ENCODE measurements around the gene OPA3.
"Not testable (repeated sequence)": the region's sequence is repeated elsewhere in the genome, so short reads cannot be mapped to it uniquely, and the experiment has no call there.

The OPA3 gene

DNA sequence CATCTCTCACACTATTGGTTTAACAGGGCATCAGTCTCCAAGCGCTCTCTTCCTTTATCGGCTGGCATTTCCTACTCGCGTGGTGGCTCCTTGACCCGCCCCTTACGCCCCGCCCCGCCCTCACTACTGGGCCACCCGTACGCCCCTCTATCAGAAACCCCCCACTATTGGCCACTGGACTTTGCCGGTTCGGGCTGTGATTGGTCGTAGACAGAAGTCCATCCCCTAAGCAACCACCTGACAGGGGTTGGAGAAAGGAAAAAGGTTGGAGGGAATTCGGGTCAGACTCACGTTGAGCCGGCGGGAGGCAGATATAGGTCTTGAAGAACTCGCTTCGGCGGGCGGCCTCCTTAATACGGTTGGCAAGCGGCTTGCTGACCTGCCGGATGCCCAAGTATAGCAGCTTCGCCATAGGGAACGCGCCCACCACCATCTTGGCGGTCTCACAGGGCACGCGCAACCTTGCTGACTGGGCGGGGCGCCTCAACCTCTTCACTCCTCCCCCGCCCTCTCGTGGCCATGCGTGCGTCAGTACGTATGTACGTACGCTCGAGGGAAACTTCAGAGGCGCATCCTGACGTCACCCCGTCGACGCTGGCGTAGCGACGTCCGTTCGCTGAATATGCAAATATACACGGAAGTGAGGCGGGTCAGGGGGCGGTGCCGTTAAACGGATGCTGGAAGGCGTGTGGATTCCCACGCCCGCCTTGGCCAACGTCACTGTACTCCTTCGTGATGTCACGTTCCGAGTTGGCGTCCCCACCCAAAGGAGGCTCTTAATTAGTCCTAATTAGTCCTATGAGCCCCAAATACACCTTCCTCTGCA lies at the start of gene OPA3:
Gene OPA3 (minus strand): TSS at position 471 of the 826 bp plus-strand sequence. CDS start 38 bp downstream, at position 433.
- DNase-seq: peak; percentile 100

DNA sequence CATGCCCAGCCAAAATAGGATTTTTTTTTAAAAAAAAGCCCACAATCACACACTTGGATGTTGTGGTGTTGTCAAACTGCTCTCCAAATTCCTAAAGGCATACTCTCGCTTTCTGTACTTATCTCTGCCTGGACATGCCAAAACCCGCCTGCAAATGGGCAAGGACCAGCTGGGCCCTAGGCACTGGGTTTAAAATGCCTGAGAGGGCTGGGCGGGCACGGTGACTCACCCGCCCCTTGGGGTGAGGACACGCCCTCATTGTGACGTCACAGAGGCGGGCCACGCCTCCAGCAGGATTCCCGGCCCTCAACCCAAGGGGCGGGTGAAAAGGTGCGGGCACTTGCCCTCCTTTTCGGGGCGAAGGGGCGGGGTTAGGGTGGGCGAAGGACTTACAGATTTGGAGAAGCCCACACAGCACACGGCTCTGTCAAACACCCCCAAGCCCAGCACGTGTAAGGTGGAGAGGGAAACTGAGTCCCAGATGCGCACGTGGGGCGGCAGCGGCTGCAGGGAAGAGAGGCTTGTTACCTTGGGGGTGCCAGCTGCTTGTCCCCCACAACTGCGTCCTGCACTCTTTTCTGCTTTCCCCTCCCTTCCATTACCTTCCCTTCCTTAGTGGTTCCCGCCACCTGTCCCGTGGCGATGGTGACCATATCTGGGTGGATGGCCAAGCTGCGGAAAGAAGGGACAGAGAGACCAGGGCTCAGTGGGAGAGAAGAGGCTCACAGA lies 48.0 kb upstream of the OPA3 start:
- DNase-seq: peak; percentile 72

DNA sequence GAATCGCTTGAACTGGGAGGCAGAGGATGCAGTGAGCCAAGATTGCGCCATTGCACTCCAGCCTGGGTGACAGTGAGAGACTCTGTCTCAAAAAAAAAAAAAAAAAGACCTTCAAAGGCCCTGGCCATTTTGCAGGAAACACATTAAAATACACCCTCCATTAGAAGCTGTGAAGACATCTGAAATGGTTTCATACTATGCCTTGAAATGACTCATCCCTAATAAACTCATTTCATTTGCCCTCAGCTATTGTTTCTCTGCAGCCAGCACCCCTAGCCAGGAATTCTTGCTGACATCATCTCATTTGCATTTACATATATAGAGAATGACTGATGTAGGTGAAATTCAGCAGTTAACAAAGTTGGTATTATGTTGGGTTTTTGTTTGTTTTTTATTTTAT lies 45.9 kb upstream of the OPA3 start:
- DNase-seq: no peak

DNA sequence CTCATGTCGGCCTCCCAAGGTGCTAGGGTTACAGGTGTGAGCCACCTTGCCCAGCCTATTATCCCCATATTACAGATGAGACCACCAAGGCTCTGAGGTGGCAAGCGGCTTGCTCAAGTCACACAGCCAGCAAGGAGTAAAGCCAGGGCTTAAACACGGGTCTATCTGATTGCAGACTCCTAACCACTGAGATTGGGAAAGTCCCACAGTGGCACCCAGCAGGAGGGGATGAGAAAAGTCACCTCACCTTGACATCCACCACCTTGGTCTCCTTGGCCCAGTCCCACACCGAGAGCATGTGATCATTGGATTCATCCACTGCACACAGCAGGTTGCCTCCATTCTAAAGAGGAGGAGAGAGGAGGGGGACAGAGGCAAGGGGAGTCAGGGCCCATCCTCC lies 45.1 kb upstream of the OPA3 start:
- DNase-seq: no peak

DNA sequence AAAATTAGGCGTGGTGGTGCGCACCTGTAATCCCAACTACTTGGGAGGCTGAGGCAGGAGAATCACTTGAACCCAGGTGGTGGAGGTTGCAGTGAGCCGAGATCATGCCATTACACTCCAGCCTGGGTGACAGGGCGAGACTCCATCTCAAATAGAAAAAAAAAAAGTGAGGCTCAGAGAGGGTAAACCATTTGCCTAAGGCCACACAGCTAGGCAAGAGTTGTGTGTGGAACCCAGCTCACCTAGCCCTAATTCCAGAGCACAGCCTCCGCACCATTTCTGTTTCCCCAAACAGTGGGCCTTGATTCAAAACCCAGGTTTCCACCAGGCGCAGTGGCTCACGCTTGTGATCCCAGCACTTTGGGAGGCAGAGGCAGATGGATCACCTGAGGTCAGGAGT lies 43.6 kb upstream of the OPA3 start:
- not testable (repeated sequence) for DNase-seq

DNA sequence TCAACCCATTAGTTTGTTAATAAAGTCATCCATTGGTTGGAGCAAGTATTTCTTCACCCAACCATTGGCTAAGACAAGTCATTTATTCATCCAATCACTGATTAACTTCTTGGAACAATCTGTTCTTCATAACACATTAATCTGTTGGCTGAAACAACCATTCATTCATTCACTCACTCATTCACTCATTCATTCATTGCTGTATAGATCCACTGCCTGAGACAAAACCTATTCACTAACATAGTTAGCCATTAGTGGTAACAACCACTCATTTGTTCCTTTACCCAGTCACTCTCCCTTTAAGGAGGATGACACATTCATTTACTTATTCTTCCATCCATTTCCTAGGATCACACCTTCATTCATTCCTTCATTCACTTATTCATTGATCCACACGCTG lies 39.4 kb upstream of the OPA3 start:
- no peak for DNase-seq

DNA sequence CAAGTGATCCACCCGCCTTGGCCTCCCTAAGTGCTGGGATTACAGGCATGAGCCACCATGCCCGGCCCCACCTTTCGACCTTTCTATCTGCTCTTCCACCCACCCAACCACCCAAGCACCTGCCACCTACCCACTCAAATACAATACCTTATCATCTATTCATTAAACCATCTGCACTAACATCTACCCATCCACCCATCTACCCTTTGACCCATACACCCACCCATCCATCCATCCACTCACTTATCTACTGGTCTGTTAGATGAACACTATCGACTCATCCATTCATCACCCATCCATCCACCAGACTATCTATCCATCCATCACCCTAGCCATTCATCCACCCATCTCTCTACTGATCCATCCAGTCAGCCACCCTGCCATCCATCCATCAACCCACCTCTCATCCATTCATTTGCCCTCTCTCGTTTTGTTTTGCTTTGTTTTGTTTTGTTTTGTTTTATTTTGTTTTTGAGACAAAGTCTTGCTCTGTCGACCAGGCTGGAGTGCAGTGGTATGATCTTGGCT lies 37.4 kb upstream of the OPA3 start:
- DNase-seq: no peak

DNA sequence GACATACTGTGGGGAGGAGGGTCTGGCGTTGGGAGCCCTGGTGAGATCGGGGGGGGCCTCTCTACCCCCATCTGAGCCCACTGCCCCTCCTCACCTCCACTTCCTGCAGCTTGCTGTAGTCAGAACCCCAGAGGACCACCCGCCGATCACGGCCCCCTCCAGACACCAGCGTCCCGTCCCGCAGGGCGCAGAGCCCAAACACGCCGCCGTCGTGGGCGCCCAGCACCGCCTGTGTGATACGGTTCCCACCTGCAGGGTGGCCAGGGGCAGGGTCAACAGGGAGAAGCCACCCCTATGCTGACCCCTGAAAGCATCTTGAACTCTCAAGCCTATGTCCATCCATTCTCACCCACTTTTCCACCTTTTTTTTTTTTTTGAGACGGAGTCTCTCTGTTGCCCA lies 36.8 kb upstream of the OPA3 start:
- no peak for DNase-seq

DNA sequence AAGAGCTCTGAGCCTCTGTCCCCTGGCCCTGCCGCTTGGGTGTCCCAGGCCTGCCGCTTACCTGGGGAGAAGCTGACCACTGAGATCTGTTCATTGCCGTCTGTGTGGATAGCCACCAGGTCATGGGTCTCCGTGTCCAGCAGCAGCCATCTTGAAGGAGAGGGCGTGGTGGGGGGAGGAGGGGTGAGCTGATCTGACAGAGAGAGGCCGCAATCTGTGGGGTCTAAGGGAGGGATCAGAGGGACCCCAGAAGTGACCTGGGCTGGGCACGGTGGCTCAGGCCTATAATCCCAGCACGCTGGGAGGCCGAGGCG lies 32.1 kb upstream of the OPA3 start:
- no peak for DNase-seq

DNA sequence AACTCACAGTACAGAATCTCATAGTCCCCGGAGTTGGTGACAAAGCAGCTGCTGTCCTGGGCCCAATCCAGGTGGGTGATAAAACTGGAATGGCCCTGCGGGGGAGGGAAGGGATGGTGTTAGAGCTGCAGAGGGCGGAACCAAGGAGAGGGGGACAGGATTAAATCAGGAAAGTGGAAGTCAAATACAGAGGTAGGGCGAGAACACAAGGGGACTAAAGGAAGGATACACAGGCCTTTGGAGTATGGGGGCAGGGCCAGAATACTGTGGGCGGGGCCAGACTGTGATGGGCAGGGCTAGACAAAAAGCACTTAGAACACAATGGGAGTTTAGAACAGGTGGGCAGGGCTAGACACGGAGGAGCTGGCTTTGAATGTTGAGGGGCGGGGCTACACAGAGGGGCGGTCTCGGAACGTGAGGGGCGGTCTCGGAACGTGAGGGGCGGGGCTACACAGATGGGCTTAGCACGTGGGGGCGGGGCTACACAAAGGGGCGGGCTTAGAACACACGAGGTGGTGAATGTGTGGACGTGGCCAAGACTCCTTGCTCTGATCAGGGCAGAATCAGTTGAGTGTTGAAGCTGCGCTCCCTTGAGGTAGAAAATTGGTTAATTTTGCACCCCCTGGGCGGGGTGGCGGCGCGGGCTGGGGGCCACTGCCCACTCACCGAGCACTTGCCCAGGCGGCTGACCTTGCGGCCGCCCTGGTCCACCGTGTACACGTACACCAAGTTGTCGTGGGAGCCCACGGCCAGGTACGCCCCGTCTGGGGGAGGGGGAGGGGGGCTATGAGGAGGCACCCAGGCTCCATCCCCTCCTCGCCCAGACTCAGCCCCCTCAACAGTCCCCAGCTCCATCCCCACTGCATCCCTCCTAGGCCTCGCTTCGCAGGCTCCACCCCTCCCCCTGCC lies 31.4 kb upstream of the OPA3 start:
- DNase-seq: peak; percentile 83

DNA sequence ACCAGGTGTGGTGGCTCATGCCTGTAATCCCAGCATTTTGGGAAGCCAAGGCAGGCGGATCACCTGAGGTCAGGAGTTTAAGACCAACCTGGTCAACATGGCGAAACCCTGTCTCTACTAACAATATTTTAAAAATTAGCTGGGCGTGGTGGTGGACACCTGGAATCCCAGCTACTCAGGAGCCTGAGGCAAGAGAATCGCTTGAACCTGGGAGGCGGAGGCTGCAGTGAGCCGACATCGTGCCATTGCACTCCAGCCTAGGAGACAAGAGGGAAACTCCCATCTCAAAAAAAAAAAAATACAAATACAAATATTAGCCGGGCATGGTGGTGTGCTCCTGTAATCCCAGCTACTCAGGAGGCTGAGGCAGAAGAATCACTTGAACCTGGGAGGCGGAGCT lies 30.5 kb upstream of the OPA3 start:
- not testable (repeated sequence) for DNase-seq

DNA sequence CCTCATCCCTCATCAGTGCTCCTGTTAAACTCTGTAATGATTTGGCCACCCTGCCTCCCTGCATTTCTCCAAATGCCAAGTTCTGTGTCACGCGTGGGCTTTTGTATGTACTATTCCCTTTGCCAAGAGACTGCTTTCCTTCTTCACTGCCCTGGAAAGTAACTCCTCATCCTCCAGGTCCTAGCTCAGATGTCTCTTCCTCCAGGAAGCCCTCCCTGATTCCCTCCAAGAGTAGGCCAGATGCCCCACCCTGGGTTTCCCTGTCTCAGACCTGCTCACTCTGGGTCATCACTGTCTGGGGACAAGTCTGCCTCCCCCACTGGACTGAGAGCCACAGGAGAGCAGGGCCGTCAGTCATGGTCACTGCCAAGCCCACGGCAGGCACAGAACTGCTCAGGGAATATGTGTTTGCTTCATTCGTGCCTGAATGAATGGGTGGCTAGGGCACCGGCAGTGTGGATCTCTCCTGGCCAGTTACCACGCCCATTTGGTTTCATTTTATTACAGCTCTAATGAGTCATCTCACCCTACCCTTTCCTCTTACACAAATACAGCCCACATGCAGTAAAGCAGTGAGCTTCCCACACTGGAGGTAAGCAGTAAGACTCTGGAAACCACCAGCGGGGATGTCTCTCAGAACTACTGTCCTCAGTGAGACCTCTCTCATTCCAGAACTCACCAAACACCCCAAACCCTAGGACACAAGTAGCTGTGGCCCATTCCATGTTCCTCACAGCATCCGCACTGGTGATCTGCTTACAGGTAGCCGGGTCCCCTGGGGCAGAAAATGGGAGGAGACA lies 29.5 kb upstream of the OPA3 start:
- DNase-seq: no peak

DNA sequence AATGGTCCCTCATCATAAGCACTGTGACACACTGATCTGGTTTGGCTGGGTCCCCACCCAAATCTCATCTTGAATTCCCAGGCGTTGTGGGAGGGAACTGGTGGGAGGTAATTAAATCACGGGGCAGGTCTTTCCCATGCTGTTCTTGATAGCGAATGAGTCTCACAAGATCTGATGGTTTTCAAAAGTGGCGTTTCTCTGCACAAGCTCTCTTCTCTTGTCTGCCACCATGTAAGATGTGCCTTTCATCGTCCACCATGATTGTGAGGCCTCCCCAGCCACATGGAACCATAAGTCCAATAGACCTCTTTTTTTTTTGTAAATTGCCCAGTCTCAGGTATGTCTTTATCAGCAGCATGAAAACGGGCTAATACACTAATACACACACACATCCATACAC lies 24.3 kb upstream of the OPA3 start:
- no peak for DNase-seq

DNA sequence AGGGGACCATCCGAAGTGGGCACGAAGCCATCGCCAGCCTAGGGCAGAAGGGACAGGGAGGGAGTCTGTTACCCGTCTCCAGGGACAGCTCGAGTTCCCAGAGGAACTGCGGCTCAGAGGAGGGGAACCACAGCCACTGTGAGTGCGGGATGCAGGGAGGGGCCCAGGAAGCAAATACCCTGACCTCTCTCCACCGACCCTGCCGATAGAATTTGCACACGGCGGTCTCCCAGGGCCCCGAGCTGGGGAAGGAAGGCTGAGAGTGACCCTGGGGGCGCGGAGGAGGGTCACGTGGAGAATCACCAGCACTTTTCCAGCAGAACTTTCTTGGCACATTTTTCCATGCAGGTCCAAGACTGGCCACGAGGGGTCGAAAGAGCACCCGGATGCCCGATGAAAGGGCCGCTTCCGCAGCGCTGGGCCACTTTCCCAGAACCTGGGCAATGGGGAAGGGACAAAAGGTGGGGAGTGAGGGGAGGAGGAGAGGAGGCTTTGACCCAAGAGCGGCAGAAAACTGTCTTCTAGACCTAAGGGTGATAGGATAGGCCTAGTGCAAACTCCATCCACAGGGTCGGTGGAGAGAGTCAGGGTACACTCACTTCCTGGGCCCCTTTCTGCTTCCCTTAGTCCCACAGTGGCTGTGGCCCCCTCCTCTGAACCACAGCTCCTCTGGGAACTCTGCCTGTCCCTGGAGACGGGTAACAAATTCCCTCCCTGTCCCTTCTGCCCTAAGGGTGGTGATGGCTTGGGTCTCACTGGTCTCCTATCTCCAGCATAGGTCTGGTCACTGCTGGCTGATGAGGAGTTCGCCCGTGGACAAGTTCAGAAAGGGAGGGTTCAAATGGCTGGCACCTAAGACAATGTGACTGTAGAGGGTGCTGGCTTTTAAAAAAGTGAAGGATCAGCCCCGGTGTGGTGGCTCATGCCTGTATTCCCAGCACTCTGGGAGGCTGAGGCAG lies 22.7 kb upstream of the OPA3 start:
- peak; percentile 88 for DNase-seq

DNA sequence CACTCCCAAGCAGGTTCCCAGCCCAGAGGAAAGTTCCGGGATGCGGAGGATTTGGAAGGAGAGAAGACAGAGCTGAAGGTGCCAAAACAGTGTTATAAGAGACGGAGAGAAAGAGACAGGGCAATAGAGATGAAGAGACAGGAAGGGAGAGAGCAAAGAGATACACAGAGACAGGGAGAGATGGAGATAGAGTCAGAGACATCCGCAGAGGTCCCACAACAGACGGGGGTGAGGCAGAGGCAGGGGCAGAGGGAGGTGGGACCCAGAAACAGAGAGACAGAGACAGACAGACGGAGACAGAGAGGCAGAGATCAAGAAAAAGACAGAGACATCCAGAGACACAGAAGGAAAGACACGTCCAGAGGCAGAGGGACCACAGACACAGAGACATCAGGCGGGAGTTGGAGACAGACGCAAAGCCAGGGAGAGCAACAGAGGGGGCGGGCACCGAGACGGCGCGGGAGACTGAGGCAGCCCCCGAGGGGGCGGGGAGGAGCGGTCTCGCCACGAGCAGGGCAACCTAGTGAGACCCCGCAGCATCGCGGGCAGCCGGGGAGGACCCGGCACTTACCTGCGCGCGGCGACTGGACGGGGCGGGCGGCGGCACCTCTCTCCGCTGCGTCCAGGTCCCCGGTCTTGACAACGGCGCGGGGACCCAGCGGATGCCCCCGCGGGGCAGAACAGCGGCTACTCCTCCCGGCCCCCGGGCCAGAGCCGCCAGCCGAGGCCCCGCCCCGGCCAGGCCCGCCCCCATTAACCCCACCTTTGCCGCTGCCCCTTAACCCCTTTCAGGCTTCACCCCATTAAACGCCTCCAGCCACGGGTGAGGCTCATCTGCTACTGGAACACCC lies 17.1 kb upstream of the OPA3 start, which contains the start of gene GPR4:
Gene GPR4 (minus strand): TSS at position 689 of the 851 bp plus-strand sequence. CDS start 10,346 bp downstream, outside the sequence.
- DNase-seq: no peak

DNA sequence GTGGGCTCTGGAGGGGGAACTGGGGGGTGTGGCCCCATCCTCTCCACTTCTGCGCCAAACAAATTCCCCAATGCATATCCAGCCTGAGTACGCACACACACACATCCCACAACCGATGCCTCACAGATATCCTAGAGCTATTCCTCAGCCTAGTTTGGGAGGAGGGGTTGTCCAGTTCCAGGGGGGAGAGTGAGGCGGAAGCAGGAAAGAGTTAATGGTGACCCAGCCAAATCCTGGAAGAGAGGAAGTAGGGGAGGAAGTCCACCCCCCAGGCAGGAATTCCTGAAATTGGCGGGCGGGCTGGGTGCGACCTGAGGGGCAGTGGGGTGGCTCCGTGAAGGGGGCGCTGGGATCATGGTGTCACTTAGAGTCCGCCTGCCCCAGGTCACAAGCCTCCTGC lies 16.5 kb upstream of the OPA3 start:
- DNase-seq: no peak

DNA sequence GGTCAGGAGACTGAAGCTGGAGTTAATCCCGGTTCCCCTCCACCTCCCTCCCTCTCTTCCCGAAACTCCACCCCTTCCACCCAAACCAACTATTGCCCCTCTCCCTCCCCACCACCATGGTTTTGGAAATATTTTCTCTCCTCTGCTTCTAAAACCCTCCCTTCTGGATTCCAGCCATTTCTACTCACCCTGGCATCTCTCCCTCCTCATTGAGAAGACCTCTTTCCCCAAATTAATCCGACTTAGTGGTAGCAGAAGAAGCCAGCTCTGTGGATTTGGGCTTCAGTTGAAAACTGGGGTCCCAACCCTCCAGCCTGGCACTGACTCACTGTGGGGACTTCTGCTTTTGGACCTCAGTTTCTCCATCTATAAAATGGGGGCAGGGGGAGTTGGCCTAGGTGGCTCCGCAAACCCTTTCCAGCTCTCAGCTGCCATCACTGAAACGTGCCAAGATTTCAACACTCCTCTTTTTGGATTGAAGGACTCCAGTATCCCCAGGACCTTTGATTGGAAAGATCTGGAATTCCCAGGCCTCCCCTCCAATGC lies 15.8 kb upstream of the OPA3 start:
- DNase-seq: no peak

DNA sequence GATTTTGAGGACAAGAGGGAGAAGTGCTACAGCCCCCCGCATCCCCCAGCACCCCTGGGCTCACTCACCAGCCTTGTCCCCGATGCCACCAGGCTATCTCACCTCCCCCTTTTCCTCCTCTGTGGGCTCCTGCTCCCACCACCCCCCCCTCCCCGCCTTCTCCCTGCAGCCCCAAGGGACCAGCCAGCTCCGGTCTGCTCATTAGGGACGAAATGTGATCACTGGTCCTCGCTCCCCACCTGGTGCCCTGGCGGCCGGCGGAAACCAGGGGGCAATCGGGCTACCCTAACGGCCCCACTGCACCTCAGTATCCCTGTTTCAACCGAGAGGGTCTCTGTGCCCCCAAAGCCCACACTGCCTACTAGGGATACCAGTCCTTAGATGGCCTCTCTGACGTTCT lies 14.7 kb upstream of the OPA3 start:
- no peak for DNase-seq

DNA sequence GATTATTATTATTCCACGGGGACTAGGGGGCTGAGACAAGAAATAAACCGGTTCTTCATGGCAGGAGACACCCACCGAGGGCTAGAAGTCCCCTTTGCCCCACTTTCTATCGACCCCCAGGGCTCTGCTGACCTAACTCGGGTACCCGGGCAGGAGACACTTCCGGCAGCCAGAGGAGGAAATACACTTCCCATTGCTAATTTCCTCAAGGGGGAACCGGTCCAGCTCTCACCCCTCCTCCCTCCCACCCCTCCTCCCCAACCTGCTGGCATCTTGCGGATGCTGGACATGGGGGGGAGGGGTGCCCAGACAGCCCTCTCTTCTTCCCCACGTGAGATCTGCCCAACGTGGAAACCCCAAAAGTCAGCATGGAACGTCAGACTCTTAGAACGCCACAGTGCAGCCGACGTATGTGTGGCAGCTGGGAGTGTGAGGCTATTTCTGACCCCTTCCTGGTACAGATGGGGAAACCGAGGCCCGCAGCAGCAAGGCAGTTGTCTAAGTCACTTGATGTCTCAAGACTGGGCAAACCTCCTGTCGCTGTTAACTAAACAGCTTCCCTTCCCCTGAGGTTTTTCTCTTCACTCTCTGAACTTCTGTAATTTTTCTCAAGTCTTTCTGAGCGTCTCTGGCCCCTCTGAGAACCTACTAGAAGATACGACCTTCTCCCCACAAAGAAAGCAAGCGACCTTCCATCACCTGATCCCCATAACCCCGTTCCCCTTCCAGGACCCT lies 13.8 kb upstream of the OPA3 start:
- no peak for DNase-seq
